Inferior parietal cortex (tissue), 1 donor: ENCODE results near the gene CHRM2.
A peak's percentile ranks its signal among the peaks of the same experiment; 100 is the strongest.

Source experiments
- DNase-seq: peaks from one replicate; pipeline ENCODE4 v3.0.0-alpha.2; 2016; ENCODE audit errors: extremely low spot score

The CHRM2 gene

GRCh38 chr7:136957391-136957790 is 88.9 kb downstream of the CHRM2 start:
- DNase-seq = no peak

- DNase-seq = no peak
These were observed 89.6 kb downstream of the CHRM2 start for GRCh38 chr7:136958016-136958415.

- no peak for DNase-seq
These were observed 95.9 kb downstream of the CHRM2 start for GRCh38 chr7:136964347-136964746.

- no peak for DNase-seq
These were observed 98.4 kb downstream of the CHRM2 start for GRCh38 chr7:136966825-136967224.

GRCh38 chr7:136969761-136970160 is 101.3 kb downstream of the CHRM2 start:
- DNase-seq = no peak

GRCh38 chr7:136971776-136972175 is 103.3 kb downstream of the CHRM2 start:
- no peak for DNase-seq

- no peak for DNase-seq
These were observed 108.2 kb downstream of the CHRM2 start for GRCh38 chr7:136976504-136977251.

- DNase-seq = no peak
These were observed 124.9 kb downstream of the CHRM2 start for GRCh38 chr7:136993377-136993776.

- DNase-seq = no peak
These were observed 129.3 kb downstream of the CHRM2 start for GRCh38 chr7:136997735-136998134.

- no peak for DNase-seq
These were observed 130.0 kb downstream of the CHRM2 start for GRCh38 chr7:136998495-136998894.

GRCh38 chr7:137000621-137001020 is 132.2 kb downstream of the CHRM2 start:
- no peak for DNase-seq

GRCh38 chr7:137001041-137001440 is 132.6 kb downstream of the CHRM2 start:
- no peak for DNase-seq

- DNase-seq = no peak
These were observed 133.0 kb downstream of the CHRM2 start for GRCh38 chr7:137001478-137001877.

- no peak for DNase-seq
These were observed 134.6 kb downstream of the CHRM2 start for GRCh38 chr7:137003086-137003485.

GRCh38 chr7:137003566-137003965 is 135.1 kb downstream of the CHRM2 start:
- DNase-seq = no peak

- DNase-seq = no peak
These were observed 137.4 kb downstream of the CHRM2 start for GRCh38 chr7:137005873-137006272.

GRCh38 chr7:137006293-137006692 is 137.8 kb downstream of the CHRM2 start:
- peak; percentile 36 for DNase-seq

- DNase-seq = no peak
These were observed 138.7 kb downstream of the CHRM2 start for GRCh38 chr7:137007001-137007694.

- no peak for DNase-seq
These were observed 141.0 kb downstream of the CHRM2 start for GRCh38 chr7:137009404-137009803.

- no peak for DNase-seq
These were observed 146.6 kb downstream of the CHRM2 start for GRCh38 chr7:137015015-137015414.

- no peak for DNase-seq
These were observed 148.8 kb downstream of the CHRM2 start for GRCh38 chr7:137017221-137017620.

- no peak for DNase-seq
These were observed 150.0 kb downstream of the CHRM2 start for GRCh38 chr7:137018468-137018867.

GRCh38 chr7:137020351-137020750 is 151.9 kb downstream of the CHRM2 start:
- no peak for DNase-seq
